Activated CD8-positive, alpha-beta memory T cell treated with anti-CD3 and anti-CD28 coated beads, Interleukin-2, amount 50 U/mL, for 48 hours (primary cell): ENCODE results near the gene RNF225.
A peak's percentile ranks its signal among the peaks of the same experiment; 100 is the strongest.
"Not testable (repeated sequence)": the region's sequence is repeated elsewhere in the genome, so short reads cannot be mapped to it uniquely, and the experiment has no call there.

Experiments used
- DNase-seq: peaks from one replicate; pipeline ENCODE4 v3.0.0-alpha.2; 2020

RNF225 gene

DNA sequence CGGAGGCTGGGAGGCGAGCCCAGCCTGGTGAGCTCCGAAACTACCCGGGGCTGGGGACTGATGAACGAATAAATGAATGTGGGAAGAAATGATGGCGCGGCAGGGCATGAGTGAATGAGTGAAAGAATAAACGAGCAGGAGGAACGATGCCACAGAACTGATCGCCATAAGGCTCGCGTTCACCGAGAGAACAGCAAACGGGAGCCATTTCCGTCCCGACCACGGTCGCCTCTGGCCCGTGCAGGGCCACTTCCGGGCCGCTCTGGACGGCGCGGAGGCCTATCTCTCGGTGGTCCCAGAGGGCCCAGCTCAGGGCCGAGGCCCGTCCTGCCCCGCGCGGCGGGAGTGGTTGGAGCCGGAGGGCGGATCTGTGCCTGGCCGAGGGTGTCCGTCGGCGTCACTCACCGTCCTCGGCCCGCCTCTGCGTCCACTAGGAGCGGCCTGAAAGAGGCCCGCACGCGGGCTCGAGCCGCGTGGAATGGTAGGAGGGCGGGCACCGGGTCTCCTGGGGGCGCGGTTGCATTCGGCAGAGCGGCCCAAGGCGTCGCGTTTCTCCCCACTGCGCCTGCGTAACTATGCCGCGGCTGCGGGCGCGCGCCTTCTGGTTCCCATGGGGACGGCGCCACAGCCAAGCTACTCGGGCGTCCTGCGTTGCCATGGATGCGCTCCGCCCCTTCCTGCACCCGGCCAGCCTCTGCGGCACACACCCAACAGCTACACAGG, 33.0 kb upstream of the RNF225 start, which contains the start of gene ZNF497:
ZNF497 (minus strand) TSS at position 480 of the 723 bp plus-strand sequence. CDS start 5,116 bp downstream, outside the sequence.
- DNase-seq, result peak; percentile 98

DNA sequence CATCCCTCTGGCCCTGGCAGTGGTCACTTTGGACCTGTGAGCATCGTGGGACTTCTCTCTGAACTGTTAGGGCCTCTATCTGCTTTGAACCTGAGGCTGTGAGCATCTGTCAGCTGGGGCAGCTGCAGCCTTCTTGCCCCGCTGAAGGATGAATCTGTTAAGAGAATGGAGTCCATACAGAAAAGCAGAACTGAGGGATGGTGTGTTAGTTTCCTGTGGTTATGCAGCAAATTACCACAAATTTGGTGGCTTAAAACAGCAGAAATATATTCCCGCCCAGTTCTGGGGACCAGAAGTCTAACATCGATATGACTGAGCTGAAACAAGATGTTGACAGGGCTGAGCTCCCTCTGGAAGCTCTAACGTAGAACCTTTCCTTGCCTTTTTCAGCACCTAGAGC, 31.3 kb upstream of the RNF225 start:
- no peak for DNase-seq

DNA sequence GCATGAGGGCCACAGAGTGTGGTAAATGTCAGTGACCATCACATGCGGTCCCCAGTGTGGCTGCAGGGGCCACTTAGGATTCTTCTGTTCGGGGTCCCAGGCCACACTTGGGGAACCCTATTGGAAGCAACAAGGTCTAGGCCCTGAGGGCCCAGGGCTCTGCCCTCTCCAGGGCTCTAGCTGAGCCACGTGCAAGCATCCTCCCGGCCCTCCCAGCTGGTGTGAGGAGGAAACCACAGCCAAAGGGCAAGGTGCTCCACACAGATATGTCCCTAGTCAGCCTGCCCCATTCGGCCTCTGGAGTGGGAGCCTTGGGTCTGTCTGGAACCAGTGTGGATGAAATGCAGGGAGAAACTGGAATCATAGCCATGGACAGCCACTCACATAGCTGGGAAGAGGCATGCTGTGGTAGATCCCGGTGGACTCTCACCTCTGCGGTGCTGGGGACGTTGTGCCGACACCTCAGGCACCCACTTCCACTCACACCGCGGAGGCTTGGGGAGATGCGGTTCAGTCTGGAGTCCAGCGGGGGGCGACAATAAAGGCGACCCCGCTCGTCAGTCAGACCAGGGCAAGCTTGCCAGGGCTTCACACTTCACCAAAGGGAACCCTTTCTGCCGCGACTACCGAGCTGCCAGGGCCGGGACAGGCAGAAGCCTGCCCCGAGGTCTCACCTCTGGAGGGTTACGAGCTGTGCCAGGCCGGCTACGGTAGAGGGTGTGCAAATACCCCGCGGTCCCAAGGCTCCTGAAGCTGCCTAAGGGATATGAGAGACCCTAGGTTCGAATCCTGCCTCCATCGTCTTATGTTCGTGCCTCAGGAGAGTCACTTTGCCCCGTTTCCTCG, 28.6 kb upstream of the RNF225 start:
- no peak for DNase-seq

DNA sequence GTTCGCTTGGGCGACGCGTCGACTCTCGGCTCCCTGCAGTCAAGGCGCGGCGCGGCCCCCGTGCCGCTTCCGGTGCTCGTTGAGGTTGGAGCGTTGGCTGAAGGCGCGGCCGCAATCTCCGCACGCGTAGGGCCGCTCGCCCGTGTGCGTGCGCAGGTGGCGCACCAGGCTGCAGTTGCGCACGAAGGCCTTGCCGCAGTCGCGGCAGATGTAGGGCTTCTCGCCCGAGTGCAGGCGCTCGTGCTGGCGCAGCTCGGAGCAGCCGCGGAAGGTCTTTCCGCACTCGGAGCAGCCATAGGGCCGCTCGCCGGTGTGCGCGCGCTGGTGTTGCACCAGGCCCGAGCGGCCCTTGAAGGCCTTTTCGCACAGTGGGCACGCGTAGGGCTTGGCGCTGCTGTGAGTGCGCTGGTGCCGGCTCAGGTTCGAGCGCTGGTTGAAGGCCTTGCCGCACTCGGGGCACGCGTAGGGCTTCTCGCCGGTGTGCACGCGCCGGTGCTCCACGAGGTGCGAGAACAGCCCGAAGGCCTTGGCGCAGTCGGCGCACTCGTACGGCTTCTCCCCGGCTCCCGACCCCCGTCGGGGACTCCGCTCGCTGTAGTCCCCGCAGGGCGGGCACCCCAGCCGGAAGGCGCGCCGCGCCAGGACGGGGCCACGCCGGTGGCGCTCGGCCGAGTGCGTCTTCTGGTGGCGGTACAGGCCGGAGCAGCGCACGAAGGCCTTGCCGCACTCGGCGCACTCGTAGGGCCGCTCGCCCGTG, 27.6 kb upstream of the RNF225 start:
- no peak for DNase-seq

DNA sequence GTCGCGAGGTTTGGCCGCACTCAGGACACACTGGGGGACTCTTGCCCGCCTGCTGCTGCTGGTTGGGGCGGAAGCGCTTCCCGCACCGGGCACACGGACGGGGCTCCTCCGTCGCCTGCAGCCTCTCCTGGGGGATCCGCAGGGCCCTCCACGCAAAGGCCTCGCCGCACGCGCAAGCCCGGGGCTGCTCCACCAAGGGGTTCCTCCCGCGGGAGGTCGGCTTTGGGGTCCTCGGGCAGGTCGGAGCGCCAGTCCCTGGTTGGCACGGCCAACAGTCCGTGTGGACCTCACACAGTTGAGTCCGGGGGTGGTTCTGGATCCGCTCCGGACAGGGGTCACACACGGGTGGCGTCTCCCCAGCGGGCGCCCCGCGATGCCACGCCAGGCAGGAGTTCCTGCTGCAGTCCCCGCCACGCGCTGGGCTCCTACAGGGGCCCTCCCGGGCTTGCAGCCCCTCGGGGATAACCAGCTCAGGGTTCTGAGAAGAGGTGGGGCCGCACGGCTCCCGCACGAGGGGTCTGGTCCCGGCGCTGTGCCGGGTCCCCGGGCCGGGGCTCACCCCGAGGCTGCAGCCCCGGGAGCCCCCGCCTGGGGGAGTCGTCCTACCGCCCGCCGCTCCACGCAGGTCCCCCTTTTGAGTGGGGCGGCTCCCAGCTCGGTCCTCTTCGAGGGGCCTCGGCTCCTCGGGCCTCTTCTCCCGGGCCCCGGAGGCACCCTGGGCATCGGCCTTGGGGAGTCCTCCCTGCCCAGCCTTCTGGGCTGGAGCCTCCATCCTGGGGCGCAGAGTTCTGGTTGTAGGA, 26.7 kb upstream of the RNF225 start:
- DNase-seq, result no peak

DNA sequence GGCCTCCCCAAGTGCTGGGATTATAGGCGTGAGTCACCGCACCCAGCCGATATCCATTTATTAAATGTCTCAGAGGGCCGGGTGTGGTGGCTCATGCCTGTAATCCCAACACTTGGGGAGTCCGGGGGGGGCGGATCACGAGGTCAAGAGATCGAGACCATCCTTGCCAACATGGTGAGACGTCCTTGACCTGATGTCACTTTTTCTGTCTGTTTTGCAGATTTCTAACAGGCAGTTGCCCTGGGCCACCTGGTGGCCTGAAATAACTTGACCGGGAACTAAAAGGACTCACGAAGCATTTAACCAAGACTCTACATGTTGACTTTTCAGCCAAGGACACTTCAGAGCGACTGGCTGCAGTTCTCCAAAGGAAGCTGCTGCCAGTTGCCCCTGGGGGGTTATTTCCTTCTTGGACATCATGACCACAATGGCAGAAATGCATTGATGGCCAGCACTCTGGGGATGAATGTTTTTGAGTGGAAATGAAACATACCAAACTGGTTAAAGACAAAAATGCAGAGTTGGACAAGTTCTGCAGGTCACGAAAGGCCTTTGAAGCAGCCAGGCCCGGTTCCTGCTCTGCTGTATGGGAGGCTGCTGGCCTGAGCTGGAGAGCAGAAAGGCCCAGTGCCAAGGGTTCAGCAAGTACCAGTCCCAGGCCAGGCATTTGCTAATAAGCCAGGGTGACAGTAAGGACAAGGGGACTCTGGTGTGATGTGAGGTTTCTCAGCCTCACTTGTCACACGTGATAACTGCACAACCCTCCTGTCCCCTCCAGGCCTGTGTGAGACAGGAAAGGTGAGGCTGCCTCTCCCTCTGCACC, 22.9 kb upstream of the RNF225 start:
- DNase-seq, result no peak

DNA sequence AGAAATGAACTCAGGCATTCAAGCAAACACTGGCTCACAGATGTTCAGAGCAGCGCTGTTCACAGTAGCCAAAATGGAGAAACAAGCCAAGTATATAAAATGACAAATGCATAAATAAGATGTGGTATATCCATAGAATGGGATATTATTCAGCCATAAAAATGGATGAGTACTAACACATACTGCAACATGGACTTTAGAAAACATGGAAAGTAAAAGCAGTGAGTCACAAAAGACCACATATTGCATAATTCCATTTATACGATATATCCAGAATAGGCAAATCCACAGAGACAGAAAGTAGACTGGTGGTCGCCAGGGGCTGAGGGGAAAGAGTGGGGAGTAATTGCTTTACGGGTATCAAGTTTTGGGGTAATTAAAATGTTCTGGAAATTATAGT, 21.3 kb upstream of the RNF225 start:
- no peak for DNase-seq

DNA sequence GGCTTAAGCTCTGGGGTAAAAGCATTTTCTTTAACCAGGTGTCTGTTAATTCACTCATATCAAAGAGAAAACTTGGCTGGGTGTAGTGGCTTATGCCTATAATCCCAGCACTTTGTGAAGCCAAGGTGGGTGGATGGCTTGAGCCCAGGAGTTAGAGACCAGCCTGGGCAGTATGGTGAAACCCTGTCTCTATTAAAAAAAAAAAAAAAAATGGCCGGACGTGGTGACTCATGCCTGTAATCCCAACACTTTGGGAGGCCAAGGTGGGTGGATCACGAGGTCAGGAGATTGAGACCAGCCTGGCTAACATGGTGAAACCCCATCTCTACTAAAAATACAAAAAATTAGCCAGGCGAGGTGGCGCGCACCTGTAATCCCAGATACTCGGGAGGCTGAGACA, 18.7 kb upstream of the RNF225 start:
- not testable (repeated sequence) for DNase-seq

DNA sequence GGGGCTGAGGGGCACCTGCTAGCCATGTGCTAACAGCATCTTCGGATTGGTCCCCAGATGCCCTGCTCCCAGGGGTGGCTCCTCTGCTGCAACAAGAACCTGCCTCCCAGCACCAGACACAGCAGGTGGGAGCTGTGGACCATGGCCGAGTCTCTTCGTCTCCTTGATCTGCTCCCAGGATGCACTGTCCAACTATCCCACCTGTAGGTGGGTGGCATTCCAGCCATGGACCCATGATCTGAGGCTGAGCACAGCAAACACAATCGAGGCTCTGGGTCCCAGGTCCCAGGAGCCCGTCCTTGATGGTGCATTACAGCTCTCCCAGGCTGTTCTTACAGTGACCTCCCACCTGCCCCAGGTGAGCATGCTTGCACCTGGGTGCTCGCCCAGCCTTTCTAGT, 16.2 kb upstream of the RNF225 start:
- DNase-seq, result no peak

DNA sequence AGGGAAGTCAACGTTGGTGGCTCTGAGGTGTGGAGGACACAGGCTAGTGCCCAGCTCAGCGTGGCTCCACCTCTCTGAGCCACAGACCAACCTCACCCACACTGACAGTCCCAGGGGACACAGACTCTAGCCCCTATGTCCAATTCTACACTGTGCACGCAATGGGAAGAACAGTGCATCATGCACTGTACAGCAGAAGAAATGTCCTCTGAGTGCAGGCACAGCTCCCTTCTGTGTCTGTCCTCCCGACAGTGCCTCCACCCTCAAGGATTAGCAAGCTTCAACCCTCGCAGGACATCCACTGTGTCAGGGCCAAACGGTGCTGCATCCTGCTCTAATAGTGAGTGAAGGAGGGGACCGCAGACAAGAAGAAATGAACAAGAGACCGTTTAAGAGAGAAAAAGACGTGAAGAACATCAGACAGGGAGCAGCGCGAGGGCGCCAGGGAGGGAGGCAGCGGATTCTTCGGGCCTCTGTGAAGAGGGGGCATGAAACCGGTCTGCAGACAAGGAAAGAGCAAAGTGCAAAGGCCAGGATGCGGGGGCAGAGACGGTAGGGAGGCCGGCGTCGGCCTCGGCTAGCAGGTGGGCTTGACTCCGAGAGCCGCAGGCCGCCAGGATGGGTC, 15.3 kb upstream of the RNF225 start:
- DNase-seq, result no peak

DNA sequence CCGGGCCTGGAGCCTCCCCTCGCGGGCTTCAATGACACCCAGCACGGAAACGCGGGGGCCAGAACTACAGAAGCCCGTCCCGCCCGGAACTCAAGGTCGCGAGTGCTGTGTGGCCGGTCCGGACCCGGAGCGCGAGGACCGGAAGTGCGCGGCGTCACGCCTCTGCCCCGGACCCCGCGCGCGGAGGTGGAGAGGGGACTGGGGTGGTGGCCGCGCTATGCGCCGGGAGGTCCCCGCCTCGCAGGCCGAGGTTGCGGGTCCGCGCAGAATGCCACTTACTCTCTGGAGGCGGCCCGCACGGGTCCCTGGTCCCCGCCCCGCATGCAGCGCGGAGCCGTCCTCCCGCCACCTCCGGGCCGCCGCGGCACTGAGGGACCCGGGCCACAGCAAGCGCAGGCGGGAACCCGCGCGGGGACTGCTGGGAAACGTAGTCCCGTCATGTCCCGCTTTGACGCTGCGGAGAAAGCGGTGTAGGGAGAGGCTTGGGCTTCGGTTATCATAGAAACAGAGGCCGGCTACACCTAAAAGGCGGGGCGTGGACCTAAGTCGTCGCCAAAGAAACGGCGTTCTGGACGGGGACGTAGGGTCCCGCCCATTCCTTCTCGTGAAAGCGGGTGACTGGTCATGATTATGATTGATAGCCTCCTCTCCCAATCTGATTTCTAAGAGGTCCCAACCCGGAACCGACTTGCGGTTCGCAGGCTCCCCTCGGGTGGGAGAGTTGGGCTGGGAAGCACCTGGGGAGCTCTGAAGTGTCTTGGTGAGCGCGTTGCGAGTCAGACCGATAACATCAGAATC, 14.6 kb upstream of the RNF225 start, which contains the start of gene ZNF837:
ZNF837 (minus strand) TSS at position 369 of the 798 bp plus-strand sequence. CDS start 11,698 bp downstream, outside the sequence.
- peak; percentile 97 for DNase-seq

DNA sequence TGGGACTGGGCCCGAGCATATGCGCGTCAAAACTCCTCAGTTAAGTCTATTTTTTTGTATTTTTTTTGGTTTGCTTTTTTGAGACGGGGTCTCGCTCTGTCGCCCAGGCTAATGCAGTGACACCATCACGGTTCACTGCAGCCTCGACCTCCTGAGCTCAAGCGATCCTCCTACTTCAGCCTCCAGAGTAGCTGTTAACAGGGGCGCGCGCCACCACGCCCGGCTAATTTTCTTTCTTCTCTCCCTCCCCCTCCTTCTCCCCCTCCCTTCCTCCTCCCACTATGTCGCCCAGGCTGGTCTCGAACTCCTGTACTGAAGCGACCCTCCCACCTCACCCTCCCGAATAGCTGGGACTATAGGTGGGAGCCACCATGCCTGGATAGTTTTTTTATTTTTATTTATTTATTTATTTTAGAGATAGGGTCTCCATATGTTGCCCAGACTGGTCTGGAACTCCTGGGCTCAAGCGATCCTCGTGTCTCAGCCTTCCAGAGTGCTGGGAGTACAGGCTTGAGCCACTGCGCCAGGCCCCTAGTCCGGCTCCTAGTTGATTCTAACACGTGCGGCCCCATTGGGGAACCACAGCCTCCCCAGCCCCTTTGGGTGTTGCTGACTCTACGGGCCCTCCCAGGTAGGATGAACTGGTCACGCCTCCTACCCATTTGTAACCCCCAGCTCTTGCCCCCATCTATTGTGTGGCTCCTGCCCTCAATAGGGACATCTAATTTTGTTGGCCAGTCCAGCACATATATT, 13.8 kb upstream of the RNF225 start:
- DNase-seq, result peak; percentile 55

DNA sequence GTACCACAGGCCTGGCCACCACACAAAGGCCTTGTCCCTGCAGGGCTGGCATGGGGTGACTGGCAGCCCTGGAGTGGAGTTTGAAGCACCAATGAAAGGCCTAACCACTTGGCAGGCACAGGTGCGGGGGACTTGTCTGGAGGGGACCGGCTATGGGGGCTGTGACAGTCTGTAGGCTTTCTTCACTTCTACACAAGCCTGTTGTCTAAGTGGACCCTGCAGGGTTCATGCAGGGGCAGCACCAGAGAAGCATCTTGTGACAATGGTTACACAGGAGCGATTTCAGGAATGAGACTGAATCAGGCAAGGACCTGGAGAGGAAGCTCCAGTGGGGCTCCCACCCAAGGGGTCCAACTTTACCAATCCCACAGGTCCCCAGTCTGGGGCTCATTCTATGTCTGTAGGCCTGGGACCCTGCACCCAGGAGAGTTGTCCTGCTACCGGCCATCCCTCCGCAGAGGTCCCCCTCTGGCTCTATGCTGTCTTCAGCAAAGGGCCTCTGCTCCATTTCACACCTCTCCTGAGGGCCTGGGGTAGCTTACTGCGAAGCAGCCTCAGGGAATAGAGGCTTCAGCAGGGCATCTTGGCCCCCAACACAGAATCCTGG, 12.4 kb upstream of the RNF225 start:
- peak; percentile 44 for DNase-seq

DNA sequence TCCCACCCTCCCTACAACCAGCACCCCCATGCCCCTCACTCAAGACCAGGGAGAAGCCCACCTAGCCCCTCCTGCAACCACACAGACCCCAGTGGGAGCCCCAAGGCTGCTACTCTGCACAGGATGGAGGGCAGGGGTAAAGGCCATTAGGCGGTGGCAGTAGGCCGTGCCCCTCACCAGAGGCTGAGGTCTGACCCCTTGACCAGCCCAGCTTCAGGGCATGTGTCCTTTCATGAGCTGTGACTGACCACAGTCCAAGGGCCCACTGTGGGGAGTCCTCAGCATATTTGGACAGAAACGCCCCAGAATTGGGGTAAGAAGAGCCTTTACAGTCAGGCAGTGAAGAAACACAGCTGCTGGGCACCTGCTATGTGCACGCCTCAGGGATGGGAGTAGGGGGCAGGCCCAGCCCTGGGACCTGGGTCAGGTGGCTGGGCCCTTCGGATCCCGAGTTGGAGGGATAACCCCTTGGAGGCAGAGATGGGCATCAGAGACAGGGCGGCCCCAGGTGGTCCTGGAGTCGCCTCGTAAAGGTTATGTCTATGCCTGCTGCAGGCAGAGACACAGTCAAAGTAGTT, 10.1 kb upstream of the RNF225 start:
- no peak for DNase-seq

DNA sequence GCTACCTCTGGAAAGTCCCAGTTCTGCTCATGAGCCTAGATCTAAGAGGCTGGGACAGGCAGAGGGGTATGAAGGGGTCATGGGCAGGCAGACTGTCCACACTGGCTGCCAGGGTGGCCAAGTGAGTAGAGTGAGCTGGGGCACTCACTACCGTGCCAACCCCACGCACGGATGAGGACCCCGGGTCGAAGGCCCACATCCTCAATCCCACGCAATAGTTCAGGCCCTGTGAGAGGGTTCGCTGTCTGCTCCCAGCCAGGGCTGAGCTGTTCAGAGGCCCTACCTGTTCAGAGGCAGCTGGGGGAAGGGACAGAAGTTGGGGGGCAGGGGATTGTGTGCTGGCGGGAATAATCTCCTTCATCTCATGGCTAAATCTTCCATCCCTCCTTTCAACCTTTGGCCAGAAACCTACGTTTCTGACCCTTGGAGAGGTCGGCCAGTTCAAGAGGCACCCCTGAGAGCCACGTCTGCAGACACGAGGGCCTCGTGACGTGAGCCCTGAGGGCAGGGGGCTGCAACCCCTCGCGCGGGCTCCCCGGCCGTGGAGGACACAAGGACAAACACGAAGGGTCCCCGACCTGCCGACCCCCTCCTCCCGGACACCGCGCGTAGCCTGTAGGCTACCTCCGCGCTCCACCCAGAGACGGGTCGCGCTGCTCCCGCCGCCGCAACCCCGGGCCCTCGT, 9.4 kb upstream of the RNF225 start:
- peak; percentile 73 for DNase-seq

DNA sequence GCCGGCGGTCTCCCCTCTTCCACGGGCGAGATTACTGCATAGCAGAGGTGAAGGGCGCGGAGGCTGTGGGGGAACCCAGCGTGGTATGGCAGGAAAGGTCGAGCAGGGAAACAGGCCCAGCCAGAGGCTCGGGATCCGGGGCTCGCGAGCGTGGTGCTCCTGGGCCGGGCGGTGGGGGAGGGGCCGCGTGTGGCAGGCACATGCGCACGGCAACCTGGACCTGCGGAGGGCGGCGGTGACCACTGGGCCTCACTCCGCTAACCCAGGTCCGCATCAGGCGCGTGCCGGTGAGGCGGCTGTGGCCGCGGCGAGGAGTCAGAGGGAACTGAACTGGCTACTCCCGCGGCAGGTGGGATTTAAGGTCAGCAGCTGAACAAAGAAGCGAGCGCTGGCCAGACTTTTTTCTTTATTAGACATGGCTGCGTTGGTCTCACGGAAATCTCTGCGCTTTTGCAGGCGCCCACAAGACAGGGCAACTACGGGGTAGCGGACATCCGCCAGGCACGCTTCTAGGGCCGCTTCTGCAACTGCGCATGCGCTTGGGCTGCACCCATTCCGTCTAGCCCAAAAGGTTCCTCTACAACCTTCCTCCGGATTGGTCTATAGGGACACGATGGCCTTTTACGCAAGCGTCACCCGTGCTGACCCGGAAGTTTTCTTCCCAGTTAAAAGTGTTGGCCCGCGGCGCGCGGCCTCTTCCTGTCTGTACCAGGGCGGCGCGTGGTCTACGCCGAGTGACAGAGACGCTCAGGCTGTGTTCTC, 8.7 kb upstream of the RNF225 start, which contains the start of gene RPS5:
RPS5 (plus strand) TSS at position 694 of the 762 bp plus-strand sequence. CDS start 869 bp downstream, outside the sequence.
- DNase-seq, result peak; percentile 98
